ENCODE data around the gene PXDN. TPM values are rescaled to one million over a fixed set of nuclear protein-coding genes. Genes with fewer than 3 reads are reported as not detected.

The PXDN gene
- total and polyA plus RNA-seq, 9 of the 15 experiments (the other 6 are each of a cell fraction or from before 2014, with no cell fraction given), result 0.49 TPM; not detected in 8

GRCh38 chr2:1774929-1775328 lies 30.6 kb upstream of the PXDN start (continued):
- no peak for TF ChIP-seq SIN3B (IDR thresholded peaks at IDR 0.05; ENCODE audit: low read depth)

- Histone ChIP-seq H3K4me3 (no peak overlapping the region), H3K79me2 (ENCODE audit: control insufficient read depth, insufficient read depth, low read length) (no peaks in the 10 kb centered on the region), H3K27ac (ENCODE audit: extremely low read depth, low read depth, low read length) (no peak overlapping the region), H3K9ac (ENCODE audit: insufficient read depth in 1 of 2, low read depth in 2 of 2, low read length in 2 of 2) (no peak overlapping the region), H3K4me1 (replicated peaks in 1 of 2; ENCODE audit: control insufficient read depth in 2 of 2, insufficient read depth in 2 of 2, low read length in 2 of 2) (no peaks in the 10 kb centered on the region), H3K9me1 (ENCODE audit: control insufficient read depth, insufficient read depth, low read length) (no peaks in the 10 kb centered on the region), H3K9me3 (replicated peaks; ENCODE audit: control insufficient read depth, insufficient read depth, low read depth, low read length) (no peaks in the 10 kb centered on the region), H3K36me3 (ENCODE audit: control insufficient read depth, insufficient read depth, low read length) (no peaks in the 10 kb centered on the region), H2AFZ (ENCODE audit: low read depth, low read length) (no peak overlapping the region), H3K4me2 (ENCODE audit: insufficient read depth, low read length) (no peak overlapping the region), H4K20me1 (replicated peaks; ENCODE audit: control insufficient read depth, insufficient read depth, low read length) (no peaks in the 10 kb centered on the region), H3K27me3 (ENCODE audit: control insufficient read depth in 2 of 2, insufficient read depth in 2 of 2, low read length in 2 of 2) (peaks cover 0 to 8% of the 10 kb centered on the region in 2 experiments; a peak in 2 of 5 replicates)
- POLR2A ChIA-PET, result no interaction called here
- 0% methylated on average over 7 of the region's 7 CpGs for WGBS (ENCODE audit: insufficient coverage, low coverage, missing lambda C conversion rate)
- no peak for FAIRE-seq
- CTCF ChIA-PET (ENCODE audit: low intra/inter-chr PET ratio), result no interaction called here
- no peak for DNase-seq (ENCODE audit: extremely low read depth in 1 of 4, low spot score in 3 of 4)
- intact Hi-C loops (cut with micrococcal nuclease), result no loop called here
- no peak for ATAC-seq
- in situ Hi-C loops (cut with MboI), result no loop called here
- BruUV-seq (replicated peaks), result no TSS peak
- TF ChIP-seq ARNT (IDR thresholded peaks at IDR 0.05), result no peak
- no peak for TF ChIP-seq MCM7 (IDR thresholded peaks at IDR 0.05)
- no peak for TF ChIP-seq CTCFL (IDR thresholded peaks at IDR 0.05; ENCODE audit: borderline replicate concordance, insufficient read depth, low read depth, low read length, poor library complexity, severe bottlenecking)
- no peak for TF ChIP-seq NBN (IDR thresholded peaks at IDR 0.05; ENCODE audit: low read depth)
- TF ChIP-seq ZNF717 (CRISPR knock-in tag; IDR thresholded peaks at IDR 0.05), result no peak
- TF ChIP-seq YBX1 (IDR thresholded peaks at IDR 0.05), result no peak
- no peak for TF ChIP-seq ZNF668 (CRISPR knock-in tag; IDR thresholded peaks at IDR 0.05)
- no peak for TF ChIP-seq FOXA3 (CRISPR knock-in tag; conservative IDR thresholded peaks at IDR 0.05 in 1 of 2, IDR thresholded peaks at IDR 0.05 in 1 of 2)
- TF ChIP-seq TGIF2 (CRISPR knock-in tag; IDR thresholded peaks at IDR 0.05), result no peak
- no peak for TF ChIP-seq FOXK2 (conservative IDR thresholded peaks at IDR 0.05 in 1 of 2, IDR thresholded peaks at IDR 0.05 in 1 of 2; ENCODE audit: low read depth in 2 of 2)
- TF ChIP-seq CHAMP1 (IDR thresholded peaks at IDR 0.05), result no peak
- TF ChIP-seq ZBTB5 (IDR thresholded peaks at IDR 0.05), result no peak
- no peak for TF ChIP-seq RBM17 (IDR thresholded peaks at IDR 0.05; ENCODE audit: borderline replicate concordance, low read depth, low read length)
- no peak for TF ChIP-seq GATAD2B (IDR thresholded peaks at IDR 0.05; ENCODE audit: borderline replicate concordance)
- no peak for TF ChIP-seq CAMTA2 (CRISPR knock-in tag; conservative IDR thresholded peaks at IDR 0.05)
- TF ChIP-seq SIN3A (IDR thresholded peaks at IDR 0.05; ENCODE audit: borderline replicate concordance in 2 of 2, control insufficient read depth in 1 of 2, low read depth in 2 of 2, low read length in 2 of 2), result no peak
These were observed 29.6 kb upstream of the PXDN start for GRCh38 chr2:1773883-1774282.

Measured in K562 (cell line).